ENCODE measurements around the gene IL36RN.

GRCh38 chr2:113067681-113068080 lies 8.7 kb downstream of the IL36RN start, which contains the start of gene IL1F10:
- no peak for TF ChIP-seq EZH2 (IDR thresholded peaks at IDR 0.05; ENCODE audit: insufficient read depth, low read length)
- TF ChIP-seq, protein P1, sequence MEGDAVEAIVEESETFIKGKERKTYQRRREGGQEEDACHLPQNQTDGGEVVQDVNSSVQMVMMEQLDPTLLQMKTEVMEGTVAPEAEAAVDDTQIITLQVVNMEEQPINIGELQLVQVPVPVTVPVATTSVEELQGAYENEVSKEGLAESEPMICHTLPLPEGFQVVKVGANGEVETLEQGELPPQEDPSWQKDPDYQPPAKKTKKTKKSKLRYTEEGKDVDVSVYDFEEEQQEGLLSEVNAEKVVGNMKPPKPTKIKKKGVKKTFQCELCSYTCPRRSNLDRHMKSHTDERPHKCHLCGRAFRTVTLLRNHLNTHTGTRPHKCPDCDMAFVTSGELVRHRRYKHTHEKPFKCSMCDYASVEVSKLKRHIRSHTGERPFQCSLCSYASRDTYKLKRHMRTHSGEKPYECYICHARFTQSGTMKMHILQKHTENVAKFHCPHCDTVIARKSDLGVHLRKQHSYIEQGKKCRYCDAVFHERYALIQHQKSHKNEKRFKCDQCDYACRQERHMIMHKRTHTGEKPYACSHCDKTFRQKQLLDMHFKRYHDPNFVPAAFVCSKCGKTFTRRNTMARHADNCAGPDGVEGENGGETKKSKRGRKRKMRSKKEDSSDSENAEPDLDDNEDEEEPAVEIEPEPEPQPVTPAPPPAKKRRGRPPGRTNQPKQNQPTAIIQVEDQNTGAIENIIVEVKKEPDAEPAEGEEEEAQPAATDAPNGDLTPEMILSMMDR (IDR thresholded peaks at IDR 0.05; ENCODE audit: insufficient read depth, low read depth, low read length), result no peak
